Measurements from ENCODE around the gene SMIM24. TPM values are rescaled to one million over a fixed set of nuclear protein-coding genes. Genes with fewer than 3 reads are reported as not detected.
"Not testable (repeated sequence)": the region's sequence is repeated elsewhere in the genome, so short reads cannot be mapped to it uniquely, and the experiment has no call there.

SMIM24 gene
- total RNA-seq, result 1 to 10 TPM in 1 of 8 experiments, under 1 TPM in 3, not detected in 4; 0.11 to 1.3 (median 0.52) TPM

DNA sequence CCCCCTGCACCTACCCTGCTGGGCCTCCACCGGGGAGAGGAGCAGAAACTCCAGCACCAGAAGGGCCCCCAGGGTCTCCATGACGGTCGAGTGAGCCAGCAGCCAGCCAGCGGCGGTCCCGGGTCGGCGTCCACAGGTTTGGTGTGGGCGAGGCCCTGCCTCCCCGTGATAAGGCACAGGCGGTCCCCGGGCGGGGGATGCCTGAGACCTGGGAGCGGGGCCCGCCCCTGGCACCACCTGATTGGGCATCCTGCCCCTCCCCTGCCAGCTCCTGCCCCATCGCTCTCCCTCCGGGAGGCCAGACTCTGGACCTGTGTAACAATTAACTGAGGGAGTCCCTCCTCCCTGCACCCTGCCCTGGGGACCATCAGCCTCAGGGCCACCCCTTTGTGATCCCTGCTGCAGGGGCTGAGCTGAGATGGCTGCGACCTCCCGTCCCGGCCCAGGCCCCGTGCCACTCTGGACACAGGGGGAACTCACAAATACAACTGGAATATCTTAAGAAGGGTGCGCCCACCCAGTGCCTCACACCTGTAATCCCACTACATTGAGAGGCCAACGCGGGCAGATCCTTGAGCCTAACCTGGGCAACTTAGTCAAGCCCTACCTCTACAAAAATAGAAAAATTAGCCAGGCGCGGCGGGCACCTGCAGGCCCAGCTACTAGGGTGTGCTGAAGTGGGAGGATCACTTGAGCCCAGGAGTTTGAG lies at the start of gene SMIM24:
Gene SMIM24 (minus strand): TSS at position 143 of the 709 bp plus-strand sequence. CDS start 62 bp downstream, at position 81.
- WGBS, 10 experiments, result 60 to 89% (median 78%) methylated on average over 1 to 6 of the region's 27 CpGs; no CpG with 5 or more reads in 4 of the 10 experiments
- peaks cover 6 to 9% of the 10 kb centered on the region in 2 donors for H3K4me1 ChIP-seq (replicated peaks in 1 of 2)
- no peak within 1 kb of the TSS for H3K27ac ChIP-seq
- peak in 5 of 8 experiments; percentile 32 to 59 (median 57) for ATAC-seq (replicated peaks in 6 of 8)
- peak within 1 kb of the TSS in 1 of 5 donors; percentile 12 for H3K4me3 ChIP-seq
- in situ Hi-C loops (cut with MboI; ENCODE audit: low pct_unique_long_range_greater_than_20kb in 2 of 9, low sequenced_read_pairs in 9 of 9, unreplicated experiment in 9 of 9), result loop anchor here in 4 of 9 experiments (10.0 to 25.0 kb wide), 3 partner anchors 143 to 168 kb away; no protein-coding TSS in a partner anchor

DNA sequence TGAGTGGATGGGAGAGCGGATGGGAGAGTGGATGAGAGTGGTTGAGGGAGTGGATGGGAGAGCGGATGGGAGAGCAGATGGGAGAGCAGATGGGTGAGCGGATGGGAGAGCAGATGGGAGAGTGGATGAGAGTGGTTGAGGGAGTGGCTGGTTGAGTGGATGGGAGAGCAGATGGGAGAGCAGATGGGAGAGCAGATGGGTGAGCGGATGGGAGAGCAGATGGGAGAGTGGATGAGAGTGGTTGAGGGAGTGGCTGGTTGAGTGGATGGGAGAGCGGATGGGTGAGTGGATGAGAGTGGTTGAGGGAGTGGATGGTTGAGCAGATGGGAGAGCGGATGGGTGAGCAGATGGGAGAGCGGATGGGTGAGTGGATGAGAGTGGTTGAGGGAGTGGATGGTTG lies 49.0 kb upstream of the SMIM24 start:
- H3K4me1 ChIP-seq (replicated peaks in 1 of 2); in situ Hi-C loops (cut with MboI; ENCODE audit: low pct_unique_long_range_greater_than_20kb in 2 of 9, low sequenced_read_pairs in 9 of 9, unreplicated experiment in 9 of 9); H3K4me3 ChIP-seq; ATAC-seq (replicated peaks in 6 of 8); H3K27ac ChIP-seq: not testable (repeated sequence)
- 85 to 100% (median 94%) methylated on average over 2 to 7 of the region's 7 CpGs for WGBS, 10 experiments

DNA sequence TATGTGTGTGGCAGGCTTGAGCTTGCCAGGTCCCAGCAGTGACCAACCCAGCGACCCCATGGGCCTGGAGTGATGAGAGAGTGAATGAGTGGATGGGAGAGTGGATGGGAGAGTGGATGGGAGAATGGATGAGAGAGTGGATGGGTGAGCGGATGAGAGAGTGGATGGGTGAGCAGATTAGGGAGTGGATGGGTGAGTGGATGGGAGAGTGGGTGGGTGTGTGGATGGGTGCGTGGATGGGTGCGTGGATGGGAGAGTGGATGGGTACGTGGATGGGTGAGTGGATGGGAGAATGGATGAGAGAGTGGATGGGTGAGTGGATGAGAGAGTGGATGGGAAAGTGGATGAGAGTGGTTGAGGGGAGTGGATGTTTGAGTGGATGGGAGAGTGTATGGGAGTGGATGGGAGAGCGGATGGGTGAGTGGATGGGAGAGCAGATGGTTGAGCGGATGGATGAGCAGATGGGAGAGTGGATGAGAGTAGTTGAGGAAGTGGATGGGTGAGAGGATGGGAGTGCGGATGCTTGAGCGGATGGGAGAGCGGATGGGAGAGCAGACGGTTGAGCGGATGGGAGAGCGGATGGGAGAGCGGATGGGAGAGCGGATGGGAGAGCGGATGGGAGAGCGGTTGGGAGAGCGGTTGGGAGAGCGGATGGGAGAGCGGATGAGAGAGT lies 48.4 kb upstream of the SMIM24 start:
- in situ Hi-C loops (cut with MboI; ENCODE audit: low pct_unique_long_range_greater_than_20kb in 2 of 9, low sequenced_read_pairs in 9 of 9, unreplicated experiment in 9 of 9), result no loop called here
- ATAC-seq (replicated peaks in 6 of 8), result no peak
- no peak overlapping the region for H3K4me3 ChIP-seq
- 90 to 100% (median 97%) methylated on average over 7 to 20 of the region's 20 CpGs; no CpG with 5 or more reads in 1 of the 10 experiments for WGBS, 10 experiments
- H3K27ac ChIP-seq, result no peak overlapping the region
- no peaks in the 10 kb centered on the region for H3K4me1 ChIP-seq (replicated peaks in 1 of 2)

DNA sequence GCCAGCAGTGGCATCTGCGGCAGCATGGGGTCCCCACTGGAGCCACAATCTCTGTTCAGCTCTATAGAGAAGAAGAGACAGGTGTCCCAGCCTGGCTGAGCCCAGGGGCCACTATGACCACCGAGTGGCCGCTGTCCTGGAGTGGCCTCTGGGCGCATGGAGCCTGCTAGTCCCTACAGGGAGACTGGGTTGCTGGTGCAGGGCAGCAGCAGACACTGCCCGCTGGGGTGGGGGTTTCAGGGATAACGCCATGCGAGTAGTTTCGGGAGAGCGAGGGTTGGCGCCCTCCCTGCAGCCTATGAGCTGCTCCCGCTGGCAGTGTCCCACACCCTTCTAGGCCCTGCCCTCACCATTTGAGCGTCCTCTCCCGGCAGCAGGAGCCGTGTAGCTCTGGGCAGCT lies 47.8 kb upstream of the SMIM24 start:
- 80 to 97% (median 93%) methylated on average over 1 to 6 of the region's 14 CpGs; no CpG with 5 or more reads in 7 of the 10 experiments for WGBS, 10 experiments
- in situ Hi-C loops (cut with MboI; ENCODE audit: low pct_unique_long_range_greater_than_20kb in 2 of 9, low sequenced_read_pairs in 9 of 9, unreplicated experiment in 9 of 9), result no loop called here
- Histone ChIP-seq H3K4me1 (replicated peaks in 1 of 2) (no peaks in the 10 kb centered on the region), H3K4me3 (no peak overlapping the region), H3K27ac (no peak overlapping the region)
- no peak for ATAC-seq (replicated peaks in 6 of 8)

GRCh38 chr19:3527238-3527910 lies 47.0 kb upstream of the SMIM24 start:
- no peak overlapping the region for H3K27ac ChIP-seq
- no peak for ATAC-seq (replicated peaks in 6 of 8)
- in situ Hi-C loops (cut with MboI; ENCODE audit: low pct_unique_long_range_greater_than_20kb in 2 of 9, low sequenced_read_pairs in 9 of 9, unreplicated experiment in 9 of 9), result no loop called here

GRCh38 chr19:3526507-3527237 lies 46.3 kb upstream of the SMIM24 start:
- 40 to 100% (median 100%) methylated on average over 1 to 3 of the region's 28 CpGs; no CpG with 5 or more reads in 7 of the 10 experiments for WGBS, 10 experiments

More at GRCh38 chr19:3527238-3527910, 47.0 kb upstream of the SMIM24 start:
- Histone ChIP-seq H3K4me3 (no peak overlapping the region), H3K4me1 (replicated peaks in 1 of 2) (no peaks in the 10 kb centered on the region)
- WGBS, 10 experiments, result 95 to 100% (median 98%) methylated on average over 4 to 7 of the region's 21 CpGs; no CpG with 5 or more reads in 6 of the 10 experiments

DNA sequence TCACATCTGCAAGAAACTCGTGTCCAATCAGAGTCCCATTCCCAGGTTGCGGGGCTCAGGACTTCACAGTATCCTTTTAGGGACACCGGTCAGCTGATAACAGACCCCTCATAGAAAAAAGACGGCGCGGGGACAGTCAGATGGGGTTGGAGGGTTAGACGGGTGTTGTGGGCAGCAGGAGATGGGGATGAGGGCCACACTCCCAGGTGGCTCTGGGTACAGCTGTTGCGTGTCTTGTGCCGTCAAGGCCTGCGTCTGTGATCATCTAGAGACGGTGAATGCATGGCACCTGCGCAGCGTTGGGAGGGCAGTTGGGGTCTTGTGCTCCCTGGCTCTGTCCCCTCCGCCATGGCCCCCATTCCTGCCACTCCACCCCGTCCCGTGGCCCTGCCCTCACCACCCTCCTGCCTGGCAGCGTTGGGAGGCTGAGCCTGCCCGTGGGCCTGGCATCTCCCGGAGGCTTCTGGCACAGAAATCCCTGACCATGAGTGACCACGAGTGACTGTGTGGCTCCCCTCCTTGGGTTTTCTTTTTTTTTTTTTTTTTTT lies 44.7 kb upstream of the SMIM24 start:
- Histone ChIP-seq H3K4me1 (replicated peaks in 1 of 2) (no peaks in the 10 kb centered on the region), H3K4me3 (no peak overlapping the region), H3K27ac (no peak overlapping the region)
- 89 to 100% (median 93%) methylated on average over 1 to 5 of the region's 20 CpGs; no CpG with 5 or more reads in 7 of the 10 experiments for WGBS, 10 experiments
- no peak for ATAC-seq (replicated peaks in 6 of 8)
- in situ Hi-C loops (cut with MboI; ENCODE audit: low pct_unique_long_range_greater_than_20kb in 2 of 9, low sequenced_read_pairs in 9 of 9, unreplicated experiment in 9 of 9), result no loop called here

More at GRCh38 chr19:3526507-3527237, 46.3 kb upstream of the SMIM24 start:
- Histone ChIP-seq H3K27ac (no peak overlapping the region), H3K4me1 (replicated peaks in 1 of 2) (no peaks in the 10 kb centered on the region), H3K4me3 (no peak overlapping the region)
- ATAC-seq (replicated peaks in 6 of 8), result peak in 1 of 8 experiments; percentile 10
- in situ Hi-C loops (cut with MboI; ENCODE audit: low pct_unique_long_range_greater_than_20kb in 2 of 9, low sequenced_read_pairs in 9 of 9, unreplicated experiment in 9 of 9), result no loop called here

GRCh38 chr19:3524078-3524842 lies 43.9 kb upstream of the SMIM24 start:
- peak in 1 of 8 experiments; percentile 8 for ATAC-seq (replicated peaks in 6 of 8)
- no peaks in the 10 kb centered on the region for H3K4me1 ChIP-seq (replicated peaks in 1 of 2)
- 92 to 100% (median 100%) methylated on average over 1 to 9 of the region's 33 CpGs; no CpG with 5 or more reads in 5 of the 10 experiments for WGBS, 10 experiments
- in situ Hi-C loops (cut with MboI; ENCODE audit: low pct_unique_long_range_greater_than_20kb in 2 of 9, low sequenced_read_pairs in 9 of 9, unreplicated experiment in 9 of 9), result no loop called here
- H3K27ac ChIP-seq, result no peak overlapping the region
- H3K4me3 ChIP-seq, result no peak overlapping the region

GRCh38 chr19:3523361-3524077 lies 43.2 kb upstream of the SMIM24 start:
- Histone ChIP-seq H3K4me1 (replicated peaks in 1 of 2) (no peaks in the 10 kb centered on the region), H3K4me3 (no peak overlapping the region), H3K27ac (no peak overlapping the region)
- in situ Hi-C loops (cut with MboI; ENCODE audit: low pct_unique_long_range_greater_than_20kb in 2 of 9, low sequenced_read_pairs in 9 of 9, unreplicated experiment in 9 of 9), result no loop called here
- no peak for ATAC-seq (replicated peaks in 6 of 8)
- 89 to 100% methylated on average over 1 to 5 of the region's 21 CpGs; no CpG with 5 or more reads in 8 of the 10 experiments for WGBS, 10 experiments

DNA sequence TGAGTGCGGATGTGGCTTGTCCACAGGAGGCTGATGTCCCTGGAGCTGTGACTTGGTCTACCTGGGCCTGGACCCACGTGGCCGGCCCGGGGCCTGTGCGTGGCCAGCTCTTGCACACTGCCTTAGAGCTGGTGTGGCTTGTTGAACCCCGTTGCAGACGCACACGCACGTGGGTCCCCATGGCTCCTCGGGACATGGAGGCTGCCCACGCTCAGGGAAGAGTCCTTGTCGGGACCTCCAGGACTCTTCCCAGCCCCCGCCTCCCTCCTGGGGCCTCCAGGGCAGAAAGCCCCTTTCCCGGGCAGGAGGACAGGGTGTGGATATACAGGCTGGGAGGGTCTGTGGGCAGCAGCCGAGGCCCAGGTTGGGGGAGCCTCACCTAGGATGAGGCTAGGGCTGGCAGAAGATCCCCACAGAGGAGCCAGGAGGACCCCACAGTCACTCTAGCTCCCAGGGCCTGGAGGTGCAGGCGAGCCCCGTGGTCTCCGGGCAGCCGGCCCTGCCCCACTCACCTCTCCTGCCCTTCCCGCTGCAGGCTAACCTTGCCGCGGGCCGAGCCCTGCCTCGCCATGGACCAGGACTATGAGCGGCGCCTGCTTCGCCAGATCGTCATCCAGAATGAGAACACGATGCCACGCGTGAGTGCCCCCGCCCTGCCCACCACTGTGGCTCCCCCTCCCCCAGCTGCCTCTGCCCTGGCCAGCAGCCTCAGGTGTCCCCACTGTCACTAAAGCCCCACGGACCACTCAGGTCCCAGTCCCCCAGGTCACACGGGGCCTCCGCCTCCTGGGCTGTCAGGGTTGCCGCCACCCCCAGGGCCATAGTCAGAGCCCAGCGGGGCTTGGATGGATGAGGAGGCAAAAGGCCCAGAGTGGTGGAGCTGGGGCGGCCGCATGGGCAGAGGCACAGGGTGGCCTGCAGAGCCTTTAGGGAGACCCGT lies 42.4 kb upstream of the SMIM24 start:
- Histone ChIP-seq H3K27ac (no peak overlapping the region), H3K4me3 (no peak overlapping the region), H3K4me1 (replicated peaks in 1 of 2) (no peaks in the 10 kb centered on the region)
- no peak for ATAC-seq (replicated peaks in 6 of 8)
- WGBS, 10 experiments, result 80 to 100% (median 100%) methylated on average over 1 to 3 of the region's 40 CpGs; no CpG with 5 or more reads in 5 of the 10 experiments
- in situ Hi-C loops (cut with MboI; ENCODE audit: low pct_unique_long_range_greater_than_20kb in 2 of 9, low sequenced_read_pairs in 9 of 9, unreplicated experiment in 9 of 9), result no loop called here
